H1 (cell line): ENCODE measurements around the gene HACD4. TPM values are rescaled to one million over a fixed set of nuclear protein-coding genes. Genes with fewer than 3 reads are reported as not detected.

ENCODE experiments used
- CTCF ChIA-PET: fragments of 300-600 bp; sonication (Branson Sonifier 250); formaldehyde crosslinking; loops from one replicate; lab custom pipeline; 2021; ENCODE audit not compliant: partially characterized antibody; lab: Charles Lee
- POLR2A ChIA-PET: fragments of 300-600 bp; sonication (Branson Sonifier 250); formaldehyde crosslinking; loops from one replicate; lab custom pipeline; 2021; ENCODE audit warnings: inconsistent platforms; ENCODE audit not compliant: partially characterized antibody; lab: Charles Lee
- DNase-seq, 2 experiments: peaks; one replicate each; pipeline versions ENCODE4 v3.0.0 to v3.0.0-alpha.2; 2010 to 2022; ENCODE audit warnings: low spot score in 2 of 2, low read depth in 1 of 2, mixed read lengths in 1 of 2
- FAIRE-seq: peaks from 2 replicates; lab custom pipeline; 2011; peaks lifted over from hg19 to GRCh38; lab: Jason Lieb, UNC
- H2AFZ ChIP-seq: 2 replicates; pipeline ENCODE4 v1.8.1; 2012; ENCODE audit warnings: low read length, inconsistent platforms
- H2AK5ac ChIP-seq: 2 replicates; pipeline ENCODE4 v1.6.1; 2013; ENCODE audit warnings: low read depth, low read length
- H2BK120ac ChIP-seq: replicated peaks from 2 replicates; pipeline ENCODE3; 2013; ENCODE audit warnings: low read depth, low read length, inconsistent platforms
- H2BK12ac ChIP-seq: 2 replicates; pipeline ENCODE4 v1.6.1; 2013; ENCODE audit warnings: low read depth, low read length
- H2BK15ac ChIP-seq: 2 replicates; pipeline ENCODE4 v1.6.1; 2013; ENCODE audit warnings: low read length
- H2BK20ac ChIP-seq: 2 replicates; pipeline ENCODE4 v1.6.1; 2013; ENCODE audit warnings: low read length
- H2BK5ac ChIP-seq: 2 replicates; pipeline ENCODE4 v1.6.1; 2013; ENCODE audit warnings: low read depth, low read length
- H3K14ac ChIP-seq: 2 replicates; pipeline ENCODE4 v1.6.1; 2013; ENCODE audit warnings: inconsistent platforms; ENCODE audit not compliant: insufficient read length
- H3K18ac ChIP-seq: 2 replicates; pipeline ENCODE4 v1.6.1; 2013; ENCODE audit warnings: low read length; ENCODE audit errors: extremely low read depth
- H3K23ac ChIP-seq: 2 replicates; pipeline ENCODE4 v1.6.1; 2013; ENCODE audit warnings: inconsistent platforms; ENCODE audit not compliant: insufficient read length
- H3K23me2 ChIP-seq: 2 replicates; pipeline ENCODE4 v1.6.1; 2013; ENCODE audit warnings: low read depth, low read length
- H3K27ac ChIP-seq: 2 replicates; pipeline ENCODE4 v1.6.1; 2011; ENCODE audit warnings: low read depth, low read length, inconsistent platforms
- H3K27me3 ChIP-seq, 4 experiments: replicated peaks in 1 of 4; 1 replicate in 1 of 4; 2 replicates in 3 of 4; pipeline versions ENCODE4 v1.6.1 to v1.8.1; 2011 to 2013; ENCODE audit warnings: low read length in 3 of 4, mild to moderate bottlenecking in 3 of 4, inconsistent platforms in 2 of 4, mixed read lengths in 2 of 4, moderate library complexity in 1 of 4; ENCODE audit not compliant: control insufficient read depth in 3 of 4, insufficient read depth in 3 of 4; ENCODE audit errors: extremely low read depth in 1 of 4
- H3K36me3 ChIP-seq, 4 experiments: 2 replicates each; pipeline versions ENCODE4 v1.6.1 to v1.8.1; 2011 to 2013; ENCODE audit warnings: mild to moderate bottlenecking in 4 of 4, low read length in 3 of 4, moderate library complexity in 2 of 4, control low read depth in 1 of 4, inconsistent platforms in 1 of 4; ENCODE audit not compliant: insufficient read depth in 4 of 4, control insufficient read depth in 2 of 4
- H3K4ac ChIP-seq: replicated peaks from 2 replicates; pipeline ENCODE3; 2013; ENCODE audit warnings: low read length, low read depth, mixed read lengths, inconsistent platforms; ENCODE audit not compliant: insufficient read length
- H3K4me1 ChIP-seq, 4 experiments: replicated peaks in 1 of 4; 1 replicate in 1 of 4; 2 replicates in 3 of 4; pipeline versions ENCODE4 v1.6.1 to v1.8.1; 2011 to 2013; ENCODE audit warnings: low read length in 3 of 4, inconsistent platforms in 2 of 4, mixed read lengths in 1 of 4; ENCODE audit not compliant: insufficient read depth in 4 of 4, control insufficient read depth in 3 of 4
- H3K4me2 ChIP-seq, 2 experiments: 2 replicates each; pipeline versions ENCODE4 v1.6.1 to v1.8.1; 2011 to 2013; ENCODE audit warnings: low read depth in 2 of 2, low read length in 2 of 2, control low read depth in 1 of 2, inconsistent platforms in 1 of 2, mild to moderate bottlenecking in 1 of 2; ENCODE audit not compliant: insufficient read depth in 1 of 2
- H3K4me3 ChIP-seq, 4 experiments: fragments of 200-600, 300-600 bp in 1 of 4; sonication (generic), shearing (Covaris generic), sonication (Bioruptor Twin) in 1 of 4; 2 replicates each; pipeline versions ENCODE4 v1.5.1 to v1.8.1; 2011 to 2016; ENCODE audit warnings: low read length in 4 of 4, low read depth in 3 of 4, control low read depth in 2 of 4, inconsistent platforms in 2 of 4, mild to moderate bottlenecking in 2 of 4, mixed read lengths in 1 of 4, moderate library complexity in 1 of 4; ENCODE audit not compliant: insufficient read depth in 2 of 4; ENCODE audit errors: extremely low read depth in 1 of 4
- H3K56ac ChIP-seq: replicated peaks from 2 replicates; pipeline ENCODE3; 2013; ENCODE audit warnings: low read depth, mild to moderate bottlenecking, mixed read lengths, low read length, inconsistent platforms; ENCODE audit not compliant: insufficient read length
- H3K79me1 ChIP-seq: 2 replicates; pipeline ENCODE4 v1.6.1; 2013; ENCODE audit warnings: low read depth, low read length, control low read depth
- H3K79me2 ChIP-seq, 2 experiments: 2 replicates each; pipeline versions ENCODE4 v1.6.1 to v1.8.1; 2012 to 2013; ENCODE audit warnings: low read length in 2 of 2, mild to moderate bottlenecking in 2 of 2, inconsistent platforms in 1 of 2; ENCODE audit not compliant: insufficient read depth in 2 of 2, control insufficient read depth in 1 of 2
- H3K9ac ChIP-seq, 4 experiments: replicated peaks in 1 of 4; 1 replicate in 1 of 4; 2 replicates in 3 of 4; pipeline versions ENCODE4 v1.6.1 to v1.8.1; 2011 to 2013; ENCODE audit warnings: low read depth in 3 of 4, low read length in 3 of 4, control low read depth in 2 of 4, mild to moderate bottlenecking in 2 of 4, moderate library complexity in 2 of 4, inconsistent platforms in 1 of 4; ENCODE audit errors: extremely low read depth in 1 of 4
- H3K9me3 ChIP-seq, 2 experiments: 2 replicates each; pipeline versions ENCODE4 v1.6.1 to v1.8.1; 2012 to 2013; ENCODE audit warnings: mild to moderate bottlenecking in 2 of 2, moderate library complexity in 2 of 2, control low read depth in 1 of 2, inconsistent platforms in 1 of 2, low read depth in 1 of 2, low read length in 1 of 2, mixed read lengths in 1 of 2; ENCODE audit not compliant: insufficient read depth in 2 of 2
- H4K20me1 ChIP-seq, 2 experiments: replicated peaks in 1 of 2; 2 replicates each; pipeline versions ENCODE3 to v1.8.1; 2011 to 2013; ENCODE audit warnings: inconsistent platforms in 2 of 2, low read length in 2 of 2, mild to moderate bottlenecking in 1 of 2; ENCODE audit not compliant: insufficient read depth in 2 of 2, control insufficient read depth in 1 of 2
- H4K5ac ChIP-seq: 2 replicates; pipeline ENCODE4 v1.6.1; 2013; ENCODE audit warnings: low read length, low read depth, mixed read lengths, inconsistent platforms; ENCODE audit not compliant: insufficient read length
- H4K8ac ChIP-seq: 2 replicates; pipeline ENCODE4 v1.8.0; 2013; ENCODE audit warnings: mild to moderate bottlenecking, moderate library complexity, low read length, inconsistent platforms; ENCODE audit not compliant: insufficient read depth; ENCODE audit errors: extremely low read depth
- H4K91ac ChIP-seq: replicated peaks from 2 replicates; pipeline ENCODE3; 2013; ENCODE audit warnings: low read length, mixed read lengths, inconsistent platforms; ENCODE audit not compliant: insufficient read length
- EP300 ChIP-seq, 2 experiments: IDR thresholded peaks; 1 replicate in 1 of 2; 2 replicates in 1 of 2; pipeline ENCODE4 v1.6.1; 2011 to 2012; ENCODE audit warnings: low read depth in 2 of 2, low read length in 2 of 2, mild to moderate bottlenecking in 2 of 2, borderline replicate concordance in 1 of 2, inconsistent platforms in 1 of 2, moderate library complexity in 1 of 2
- WGBS, 2 experiments: shearing (Covaris generic) in 1 of 2; methylation state at CpG; one replicate each; pipeline versions ENCODE4 v1.1.6 to v1.1.7; 2013 to 2015; ENCODE audit warnings: low lambda C conversion rate in 2 of 2, mixed read lengths in 2 of 2, inconsistent platforms in 1 of 2, low coverage in 1 of 2, missing lambda C conversion rate in 1 of 2; ENCODE audit not compliant: insufficient replicate concordance in 2 of 2, insufficient coverage in 1 of 2, insufficient read length in 1 of 2; ENCODE audit errors: extremely low coverage in 1 of 2, missing lambda C conversion rate in 1 of 2; 5-methylcytosine and 5-hydroxymethylcytosine counted together
- polyA plus RNA-seq, 7 experiments: library from polyadenylated mRNA; depleted of rRNA in 3 of 7; stranded (reverse) in 5 of 7; unstranded in 2 of 7; fragments of >200 nt in 5 of 7; fragments of 200-250 nt in 2 of 7; gene quantifications; 1 replicate in 5 of 7; 2 replicates in 1 of 7; 4 replicates in 1 of 7; pipeline versions ENCODE4 v1.2.1 to v1.2.3, GENCODE V29; 2011 to 2013; ENCODE audit warnings: missing spikeins in 2 of 7, mixed read lengths in 2 of 7
- total RNA-seq: library from RNA; stranded (reverse); fragmentation: NEBNext Ultra II Directional; extraction: Animal tissue kit (Norgen Biotek cat#: 25700); gene quantifications from 2 replicates; pipeline ENCODE4 v1.2.1, GENCODE V29; 2021

The HACD4 gene
- total and polyA plus RNA-seq, 2 of the 8 experiments (the other 6 are each of a cell fraction or from before 2014, with no cell fraction given), result 0.65 to 0.86 TPM

- POLR2A ChIA-PET, result no interaction called here
- no peaks in the 10 kb centered on the region for H3K23me2 ChIP-seq
- no peak overlapping the region for H2BK5ac ChIP-seq
- TF ChIP-seq EP300 (IDR thresholded peaks at IDR 0.05; ENCODE audit: borderline replicate concordance in 1 of 2, low read depth in 2 of 2, low read length in 2 of 2), result no peak
- H4K91ac ChIP-seq, result no peak overlapping the region
- no peak overlapping the region for H3K4ac ChIP-seq
- no peak overlapping the region for H3K9ac ChIP-seq
- no peak overlapping the region for H3K27ac ChIP-seq
- no peak overlapping the region for H2BK120ac ChIP-seq
- H2BK20ac ChIP-seq, result no peak overlapping the region
- no peak overlapping the region for H4K5ac ChIP-seq
- CTCF ChIA-PET, result no interaction called here
- no peaks in the 10 kb centered on the region for H3K4me1 ChIP-seq
- H2AFZ ChIP-seq, result no peak overlapping the region
- no peaks in the 10 kb centered on the region for H3K27me3 ChIP-seq
- H4K8ac ChIP-seq, result no peak overlapping the region
- H4K20me1 ChIP-seq, result no peaks in the 10 kb centered on the region
- no peak overlapping the region for H3K4me3 ChIP-seq
- H2AK5ac ChIP-seq, result no peak overlapping the region
- DNase-seq (no peak), FAIRE-seq (no peak)
- no peak overlapping the region for H3K14ac ChIP-seq
- no peaks in the 10 kb centered on the region for H3K79me1 ChIP-seq
- H3K18ac ChIP-seq, result no peak overlapping the region
- H3K23ac ChIP-seq, result no peak overlapping the region
- H3K9me3 ChIP-seq, result no peaks in the 10 kb centered on the region
- 92% methylated on average over 2 of the region's 2 CpGs; no CpG with 5 or more reads in 1 of the 2 experiments for WGBS, 2 experiments
- no peak overlapping the region for H3K56ac ChIP-seq
- no peaks in the 10 kb centered on the region for H3K36me3 ChIP-seq
- no peaks in the 10 kb centered on the region for H3K79me2 ChIP-seq
- no peak overlapping the region for H2BK12ac ChIP-seq
- H2BK15ac ChIP-seq, result no peak overlapping the region
- no peak overlapping the region for H3K4me2 ChIP-seq
These were observed 7.6 kb downstream of the HACD4 start for GRCh38 chr9:21023861-21024260.
